Stimulated activated naive CD8-positive, alpha-beta T cell treated with anti-CD3 and anti-CD28 coated beads, Interleukin-15, Interleukin-2, amounts not matched to agents 100 U/mL and 50 U/mL, for 24 hours (primary cell): Measurements from ENCODE around the gene PALD1.

Experiments used
- ATAC-seq: fragments of 150-1000 bp; cut with Tn5 transposase; one replicate; pipeline ENCODE4 v1.10.0; 2021
- DNase-seq: peaks from one replicate; pipeline ENCODE4 v3.0.0; 2021

PALD1 gene

DNA sequence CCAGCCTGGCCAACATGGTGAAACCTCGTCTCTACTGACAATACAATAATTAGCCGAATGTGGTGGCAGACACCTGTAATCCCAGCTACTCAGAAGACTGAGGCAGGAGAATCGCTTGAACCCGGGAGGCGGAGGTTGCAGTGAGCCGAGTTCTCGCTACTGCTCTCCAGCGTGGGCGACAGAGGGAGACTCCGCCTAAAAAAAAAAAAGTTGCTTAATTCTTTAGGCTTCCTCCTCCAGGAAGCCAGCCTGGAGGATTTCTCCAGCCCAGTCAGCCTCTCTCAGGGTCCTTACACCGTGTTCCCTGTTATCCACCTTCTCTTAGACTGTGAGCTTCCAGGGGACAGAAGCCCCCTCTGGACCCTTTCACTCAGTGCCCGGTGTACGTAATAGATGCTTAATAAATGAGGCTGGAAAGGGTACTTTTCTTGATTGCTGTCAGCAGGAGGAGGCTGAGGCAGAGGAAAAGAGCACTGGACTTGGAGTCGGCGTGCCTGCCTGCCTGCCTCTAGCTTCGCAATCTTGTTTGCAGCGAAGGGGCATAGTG, 20.7 kb upstream of the PALD1 start:
- ATAC-seq: no peak
- DNase-seq: no peak

DNA sequence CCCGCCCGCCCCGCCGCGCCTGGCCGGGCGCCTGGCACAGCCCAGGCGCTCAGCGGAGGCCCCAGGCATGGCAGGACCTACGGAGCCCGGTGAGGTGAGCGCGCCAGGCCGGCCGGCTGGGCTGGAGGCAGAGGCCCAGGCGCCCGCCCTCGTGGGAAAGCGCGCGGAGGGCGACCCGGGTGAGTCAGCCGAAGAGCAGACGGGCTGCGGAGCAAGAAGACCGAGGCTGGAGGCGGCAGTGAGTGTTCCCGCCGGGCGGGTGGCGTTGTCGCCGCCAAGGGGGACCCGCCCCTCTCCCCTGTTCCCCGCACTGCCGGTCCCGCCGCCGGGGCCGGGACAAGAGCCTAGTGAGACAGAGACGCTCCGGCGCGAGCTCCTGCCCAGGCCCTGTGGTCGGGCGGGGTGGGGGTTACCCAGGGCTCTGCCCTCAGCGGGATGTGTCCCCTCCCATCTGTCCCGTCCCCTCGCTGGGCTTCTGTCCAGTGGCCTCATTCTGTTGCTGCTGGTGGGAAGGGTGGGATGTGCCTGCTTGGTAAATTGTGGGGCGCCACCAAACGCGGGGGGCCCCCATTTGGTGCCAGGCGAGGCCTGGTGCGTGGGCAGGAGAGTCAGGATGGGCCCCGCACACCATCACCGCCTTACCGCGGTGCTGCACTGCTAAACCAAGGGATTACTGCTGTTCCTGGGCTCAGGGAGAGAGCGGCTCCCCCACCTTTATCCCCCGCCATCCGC, 20.1 kb upstream of the PALD1 start:
- peak; percentile 72 for DNase-seq
- peak; percentile 77 for ATAC-seq

DNA sequence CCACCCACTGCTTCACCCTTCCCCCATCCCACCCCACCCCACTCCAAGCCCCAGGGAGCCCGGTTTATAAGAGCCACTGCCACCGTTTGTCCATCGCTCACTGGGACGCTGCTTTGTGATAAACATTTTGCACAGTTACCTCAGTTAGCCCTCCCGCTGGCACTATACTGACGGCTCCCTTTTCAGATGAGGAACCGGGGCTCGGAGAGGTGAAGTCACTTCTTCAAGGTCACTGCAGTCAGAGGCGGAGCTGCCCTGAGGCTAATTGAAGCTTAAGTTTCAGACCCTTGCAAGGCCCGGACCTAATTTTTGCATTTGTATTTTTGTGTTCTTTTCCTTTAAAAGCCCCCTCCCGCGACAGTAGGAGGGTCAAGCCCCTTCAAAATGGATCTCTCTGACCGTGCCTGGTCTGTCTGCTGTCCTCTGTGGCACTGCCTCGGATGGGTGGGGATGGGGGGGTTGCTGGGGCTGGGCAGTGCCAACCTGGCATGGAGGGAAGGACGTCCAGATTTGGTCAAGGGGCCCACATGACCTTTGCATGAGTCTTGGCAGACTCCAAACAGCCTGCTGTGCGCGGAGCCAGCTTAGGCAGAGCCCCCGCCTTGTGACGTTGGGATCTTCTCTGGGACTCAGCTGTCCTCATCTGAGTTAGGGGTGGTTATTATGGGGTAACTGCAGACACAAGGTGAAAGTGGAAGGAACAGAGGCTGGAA, 19.4 kb upstream of the PALD1 start:
- DNase-seq (no peak), ATAC-seq (no peak)

DNA sequence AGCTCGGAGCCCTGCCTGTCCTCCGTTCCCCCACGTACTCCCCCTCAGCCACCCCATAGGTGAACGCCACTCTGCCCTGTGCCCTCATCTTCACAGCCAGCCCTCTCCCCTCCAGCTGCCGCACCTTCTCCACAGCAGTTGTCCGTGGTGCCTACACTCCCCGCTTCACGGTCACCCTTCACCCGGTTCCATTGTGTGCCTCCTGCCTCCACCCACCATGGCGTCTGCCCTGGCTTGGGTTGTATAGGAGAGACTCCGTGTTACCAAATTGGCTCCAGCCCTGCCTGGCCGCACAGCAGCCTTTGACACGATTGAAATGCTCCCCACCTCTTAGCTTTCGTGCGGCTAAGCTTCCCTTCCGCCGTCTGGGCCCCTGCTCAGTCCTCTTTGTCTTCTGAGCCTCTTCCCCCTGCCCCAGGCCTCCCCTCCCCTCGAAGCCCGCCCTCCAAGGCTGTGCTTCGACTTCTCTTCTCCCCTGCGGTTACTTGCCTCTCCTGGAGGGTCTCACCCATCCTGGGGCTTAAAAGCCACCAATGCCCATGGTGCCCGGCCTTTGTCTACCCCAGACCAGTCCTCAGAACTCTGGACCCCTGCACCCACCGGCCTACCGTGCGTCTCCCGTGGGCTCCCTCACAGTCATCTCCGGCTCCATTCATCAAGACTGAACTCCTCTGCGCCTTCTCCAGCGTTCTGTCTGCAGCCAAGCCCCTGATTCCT, 18.6 kb upstream of the PALD1 start:
- ATAC-seq (no peak), DNase-seq (no peak)

DNA sequence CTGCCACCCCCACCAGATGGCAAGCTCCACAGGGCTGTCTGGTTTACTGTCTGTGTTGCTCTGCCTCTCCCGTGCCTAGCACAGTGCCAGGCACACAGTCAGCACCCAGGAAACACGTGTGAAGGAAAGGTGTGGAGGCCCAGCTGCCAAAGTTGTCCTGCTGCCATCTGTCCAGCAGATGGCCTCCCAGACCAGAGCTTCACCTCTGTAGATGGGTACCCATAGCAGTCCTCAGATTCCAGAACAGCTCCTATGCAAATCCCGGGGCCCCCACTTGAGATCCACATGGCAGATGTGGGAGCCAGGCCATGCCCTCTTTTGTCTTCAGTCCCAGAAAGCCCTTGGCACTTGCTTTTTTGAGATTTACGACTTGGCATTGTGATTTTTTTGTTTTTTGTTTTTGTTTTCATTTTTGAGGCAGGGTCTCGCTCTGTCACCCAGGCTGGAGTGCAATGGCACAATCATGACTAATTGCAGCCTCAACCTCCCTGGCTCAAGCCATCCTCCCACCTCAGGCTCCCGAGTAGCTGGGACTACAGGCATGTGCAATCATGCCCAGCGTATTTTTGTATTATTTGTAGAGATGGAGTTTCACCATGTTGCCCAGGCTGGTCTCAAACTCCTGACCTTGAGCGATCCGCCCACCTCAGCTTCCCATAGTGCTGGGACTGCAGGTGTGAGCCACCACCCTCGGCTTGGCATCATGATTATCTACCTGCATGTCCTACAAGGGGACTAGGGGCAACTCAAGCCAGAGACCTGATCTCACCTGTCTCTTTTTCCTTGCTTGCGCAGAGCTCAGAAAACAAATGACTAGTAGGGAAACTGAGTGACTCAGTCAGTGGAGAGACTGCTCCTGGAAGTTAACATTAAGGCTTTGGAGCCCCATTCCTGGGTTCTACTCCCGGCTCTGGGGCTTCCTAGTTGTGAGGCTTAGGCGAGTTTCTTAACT, 16.9 kb upstream of the PALD1 start:
- DNase-seq (peak; percentile 58), ATAC-seq (peak; percentile 47)

DNA sequence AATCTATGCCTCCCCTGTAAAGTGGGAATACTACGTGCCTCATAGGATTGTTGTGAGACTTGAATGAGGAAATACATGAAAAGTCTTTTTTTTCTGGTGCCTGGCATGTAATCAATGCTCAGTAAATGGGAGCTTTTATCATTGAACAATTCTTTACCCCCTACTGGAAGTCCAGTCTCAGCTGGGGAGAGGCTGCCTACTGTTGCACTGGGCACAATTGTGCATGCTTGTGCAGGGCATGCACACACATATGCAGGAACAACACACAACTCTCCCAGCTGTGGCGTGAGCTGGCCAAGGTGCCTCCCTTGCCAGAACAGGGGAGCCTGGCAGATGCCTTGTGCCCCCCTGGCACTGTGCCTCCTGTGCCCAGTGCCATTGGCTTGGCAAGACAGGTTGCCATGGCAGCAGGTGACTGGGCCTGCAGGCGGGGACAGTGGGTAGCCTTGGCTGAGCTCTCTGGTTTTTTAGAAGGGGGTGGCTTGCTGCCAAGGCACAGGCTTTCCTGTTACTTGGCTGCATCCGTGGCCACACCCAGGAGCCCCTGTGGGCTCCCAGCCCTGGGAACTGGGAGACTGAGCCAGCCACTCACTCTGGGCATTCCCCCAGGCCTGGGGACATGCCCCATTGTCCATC, 16.1 kb upstream of the PALD1 start:
- DNase-seq (no peak), ATAC-seq (no peak)

DNA sequence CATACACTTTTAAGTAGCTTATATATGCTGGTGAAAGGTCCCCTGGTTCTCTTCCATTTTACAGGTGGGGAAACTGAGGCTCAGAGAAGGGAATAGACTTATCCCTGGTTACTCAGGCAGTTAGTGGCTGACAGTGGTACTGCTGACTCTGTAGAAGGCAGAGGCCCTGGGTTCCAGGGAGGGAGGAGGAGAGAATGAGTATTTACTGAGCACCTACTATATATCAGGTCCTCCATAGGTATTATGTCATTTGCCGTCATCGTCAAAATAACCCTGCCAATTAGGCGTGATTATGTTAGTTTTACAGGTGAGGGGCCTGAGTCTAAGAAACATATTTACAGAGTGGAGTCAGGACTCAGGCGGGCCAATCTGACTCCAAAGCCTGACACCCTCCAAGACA, 13.3 kb upstream of the PALD1 start:
- ATAC-seq: no peak
- DNase-seq: no peak

DNA sequence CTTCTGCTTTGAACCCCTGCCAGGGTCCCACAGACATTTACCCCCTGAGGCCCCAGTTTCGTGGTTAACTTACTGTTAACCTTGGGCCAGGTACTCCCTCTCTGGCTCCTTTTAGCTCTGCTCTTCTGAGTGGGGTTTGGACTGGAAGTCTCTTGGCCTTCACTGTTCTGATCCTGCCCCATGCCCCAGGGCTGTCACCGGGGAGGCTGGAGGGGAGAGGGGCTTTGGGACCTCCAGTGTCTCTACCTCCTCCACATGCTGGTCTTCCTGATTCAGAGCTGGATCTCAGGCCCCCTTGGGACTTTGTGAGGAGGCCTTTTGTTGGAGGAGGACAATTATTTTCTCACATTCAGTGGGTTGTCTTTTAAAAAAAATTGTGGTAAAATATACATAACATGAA, 12.7 kb upstream of the PALD1 start:
- DNase-seq: no peak
- no peak for ATAC-seq

DNA sequence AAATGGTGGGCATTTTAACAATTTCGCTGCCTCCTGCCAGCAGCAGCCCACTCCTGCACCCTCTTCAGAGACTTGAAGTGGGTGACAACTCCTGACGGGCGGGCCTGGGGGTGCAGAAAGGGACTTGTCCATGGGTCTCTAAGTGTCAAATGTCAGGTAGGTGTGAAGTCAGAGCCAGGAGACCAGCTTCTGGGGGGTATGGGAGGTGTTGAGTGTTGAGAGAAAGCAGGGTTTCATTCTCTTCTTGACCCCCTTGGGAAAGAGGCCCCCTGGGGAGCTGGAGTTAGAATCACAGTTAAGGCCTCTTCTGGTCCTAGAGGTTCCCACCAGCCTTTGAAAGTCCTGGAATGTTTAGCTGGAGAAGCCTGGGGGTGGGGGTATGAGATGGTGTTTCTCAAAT, 11.6 kb upstream of the PALD1 start:
- DNase-seq (no peak), ATAC-seq (no peak)

DNA sequence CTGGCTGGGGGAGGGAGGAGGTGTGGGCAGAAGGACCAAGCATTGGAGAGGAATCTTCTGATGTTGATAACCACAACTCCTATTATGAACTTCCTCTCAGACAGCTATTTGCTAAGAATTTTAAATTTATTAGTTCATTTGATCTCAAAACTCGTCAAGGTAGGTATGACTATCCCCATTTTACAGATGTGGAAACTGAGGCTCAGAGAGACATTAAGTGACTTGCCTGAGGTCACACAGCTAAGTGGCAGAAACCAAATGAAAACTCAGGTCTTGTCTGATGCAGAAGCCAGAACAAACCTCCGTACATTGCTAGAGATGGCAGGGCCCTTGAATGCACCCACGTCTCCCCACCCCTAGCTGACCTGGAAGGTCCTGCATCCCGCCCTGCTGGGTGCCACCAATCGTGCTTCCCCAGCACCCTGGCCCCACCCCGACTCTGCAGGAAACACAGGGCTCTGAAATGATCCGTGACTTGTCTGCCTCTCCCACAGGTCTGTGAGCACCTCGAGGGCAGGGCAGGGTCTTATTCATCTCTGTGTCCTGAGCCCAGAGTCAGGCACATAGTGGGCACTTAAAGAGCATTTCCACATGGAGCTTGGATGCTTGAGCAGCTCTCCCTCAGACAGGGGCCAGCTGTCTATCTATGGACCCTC, 5.6 kb upstream of the PALD1 start:
- no peak for ATAC-seq

DNA sequence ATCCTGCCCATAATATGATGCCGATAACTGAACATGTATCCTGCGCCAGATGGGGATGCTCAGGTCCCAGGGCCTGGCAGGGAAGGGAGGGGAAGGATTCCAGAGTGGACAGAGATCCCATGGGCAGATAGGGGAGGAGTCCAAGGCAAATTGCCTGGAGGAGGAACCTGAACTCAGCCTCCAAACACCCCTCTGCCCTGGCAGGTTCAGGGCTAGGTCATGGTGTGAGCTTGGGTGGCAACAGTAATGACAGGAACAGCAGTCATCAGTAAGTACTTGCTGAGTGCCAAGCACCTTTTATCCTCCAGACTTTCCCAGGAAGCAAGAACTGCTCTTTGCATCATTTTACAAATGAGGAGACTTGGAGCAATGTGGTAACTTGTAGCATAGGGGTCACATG, 3.8 kb upstream of the PALD1 start:
- DNase-seq: no peak
- ATAC-seq: no peak

More for the DNA sequence above, 5.6 kb upstream of the PALD1 start:
- no peak for DNase-seq

DNA sequence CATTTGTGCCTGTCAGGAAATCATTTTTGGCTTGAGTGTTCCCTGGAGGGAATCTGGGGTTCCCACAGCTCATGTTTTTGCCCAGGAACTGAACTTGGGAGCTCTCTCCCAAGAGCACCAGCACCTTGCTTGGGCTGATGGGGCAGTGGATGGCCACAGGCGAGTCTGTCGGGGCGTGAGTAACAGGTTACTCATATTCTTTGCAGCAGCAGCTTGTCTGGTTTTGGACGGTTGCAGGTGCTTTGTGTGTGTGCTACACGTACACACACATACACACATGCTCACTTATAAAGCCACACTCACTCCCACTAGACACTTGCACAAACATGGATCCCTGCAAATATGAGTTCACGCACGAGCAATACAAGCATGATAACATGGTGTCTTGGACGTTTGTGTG, 2.9 kb upstream of the PALD1 start:
- no peak for ATAC-seq
- DNase-seq: no peak

DNA sequence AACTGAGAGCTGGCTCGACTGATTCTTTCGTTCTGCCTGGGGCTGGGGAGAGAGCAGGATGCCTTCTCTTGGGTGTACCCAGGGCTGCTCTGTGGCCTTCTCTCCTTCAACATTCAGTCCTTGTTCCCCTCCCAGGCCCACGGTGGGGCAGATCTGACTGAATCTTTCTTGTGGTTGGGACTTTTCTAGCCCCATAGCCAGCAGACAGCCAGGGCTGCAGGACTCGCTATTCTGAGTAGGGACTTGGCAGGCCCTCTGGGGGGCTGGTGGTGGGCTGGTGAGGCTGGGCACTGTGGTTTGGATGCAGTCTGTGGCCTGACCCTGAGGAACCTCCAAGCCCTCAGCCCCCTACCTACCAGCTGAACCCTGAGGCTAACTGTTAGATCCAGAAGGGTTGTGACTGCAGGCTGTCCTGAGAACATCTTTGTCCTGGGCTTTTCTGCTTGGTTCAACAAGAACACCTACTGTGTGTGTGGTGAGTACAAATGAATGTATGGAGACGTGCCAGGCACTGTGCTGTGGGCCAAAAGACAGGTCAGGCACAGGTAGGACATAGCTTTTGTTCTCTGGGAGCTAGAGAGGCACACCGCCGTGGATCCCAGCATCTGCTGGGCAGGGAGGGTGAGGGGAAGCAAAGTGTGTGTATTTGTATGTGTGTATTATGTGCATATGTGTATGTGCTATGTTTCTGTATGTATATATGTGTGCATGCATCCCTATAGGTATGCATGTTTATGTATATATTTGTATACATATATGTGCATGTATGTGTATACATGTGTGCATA, 2.1 kb upstream of the PALD1 start:
- DNase-seq (peak; percentile 32), ATAC-seq (no peak)

DNA sequence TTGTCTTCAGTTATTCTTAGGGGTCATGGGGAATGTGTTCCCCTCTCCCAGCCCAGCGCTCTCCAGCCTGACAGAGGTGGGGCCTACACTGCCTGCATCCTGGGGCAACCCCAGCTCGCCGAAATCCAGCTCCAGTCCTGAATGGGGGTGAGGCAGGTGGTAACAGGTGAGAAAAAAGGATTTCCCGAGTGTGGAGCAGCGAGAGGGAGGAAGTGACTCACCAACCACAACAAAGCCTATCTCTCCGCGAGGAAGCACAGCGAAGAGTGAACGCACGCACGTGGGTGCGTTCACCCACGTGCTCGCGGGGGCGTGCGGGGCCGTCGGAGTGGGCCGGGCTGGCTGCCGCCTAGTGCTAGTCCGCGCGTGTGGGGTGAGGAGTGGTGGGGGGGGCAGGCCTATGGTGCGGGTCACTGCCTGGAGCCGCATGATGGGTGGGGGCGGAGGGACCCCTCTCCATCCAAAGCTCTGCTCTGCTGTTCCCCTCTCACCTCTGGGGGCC, 855 bp upstream of the PALD1 start:
- DNase-seq: peak; percentile 78
- ATAC-seq: peak; percentile 38

DNA sequence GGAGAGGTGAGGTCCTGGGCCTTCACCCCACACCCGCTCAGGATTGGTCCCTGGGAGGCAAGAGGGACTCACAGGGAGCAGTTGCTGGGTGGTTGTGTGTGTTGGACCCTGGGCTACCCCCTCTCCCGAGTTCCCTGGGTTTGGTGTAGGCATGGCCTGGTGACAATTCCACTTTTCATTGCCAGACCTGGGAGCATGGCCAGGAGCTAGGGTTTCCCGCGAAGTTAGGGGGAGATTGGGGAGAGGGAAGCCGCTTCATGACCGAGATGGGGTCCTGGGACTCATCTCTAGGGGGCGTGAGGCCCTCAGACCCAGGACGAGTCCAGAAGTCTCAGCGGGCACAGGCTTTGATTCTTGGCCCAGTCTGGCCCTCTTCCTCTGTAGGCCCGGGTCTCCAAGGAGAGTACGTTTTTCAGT, 606 bp downstream of the PALD1 start:
- no peak for ATAC-seq
- no peak for DNase-seq

DNA sequence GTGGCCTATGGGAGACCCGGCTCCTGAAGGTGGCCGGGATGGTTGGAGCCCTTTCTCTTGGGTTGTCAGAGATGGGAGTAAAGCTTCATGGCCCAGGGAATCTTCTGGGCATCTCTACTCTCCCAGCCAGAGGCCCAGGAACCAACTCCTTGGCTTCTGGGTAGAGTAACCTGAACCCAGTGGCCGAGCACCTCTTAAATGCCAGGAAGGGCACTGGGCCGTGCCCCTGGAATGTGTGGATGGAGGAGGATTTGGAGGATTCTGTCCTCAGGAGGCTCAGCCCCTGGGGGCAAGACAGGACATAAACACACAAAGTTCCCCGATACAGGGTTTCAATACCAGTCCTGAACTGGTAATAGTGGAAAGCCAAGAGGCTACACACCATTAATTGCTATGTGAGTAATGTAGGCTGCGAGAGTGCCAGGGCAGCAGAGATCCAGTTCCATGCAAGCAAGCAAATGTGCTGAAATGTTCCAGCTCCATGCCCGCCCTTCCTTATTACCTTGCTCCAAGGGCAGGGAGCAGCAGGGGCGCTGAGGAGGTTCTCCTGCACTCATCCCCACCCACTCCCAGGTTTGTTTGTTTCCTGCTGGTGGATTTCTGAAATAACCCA, 1.2 kb downstream of the PALD1 start:
- DNase-seq (no peak), ATAC-seq (no peak)

DNA sequence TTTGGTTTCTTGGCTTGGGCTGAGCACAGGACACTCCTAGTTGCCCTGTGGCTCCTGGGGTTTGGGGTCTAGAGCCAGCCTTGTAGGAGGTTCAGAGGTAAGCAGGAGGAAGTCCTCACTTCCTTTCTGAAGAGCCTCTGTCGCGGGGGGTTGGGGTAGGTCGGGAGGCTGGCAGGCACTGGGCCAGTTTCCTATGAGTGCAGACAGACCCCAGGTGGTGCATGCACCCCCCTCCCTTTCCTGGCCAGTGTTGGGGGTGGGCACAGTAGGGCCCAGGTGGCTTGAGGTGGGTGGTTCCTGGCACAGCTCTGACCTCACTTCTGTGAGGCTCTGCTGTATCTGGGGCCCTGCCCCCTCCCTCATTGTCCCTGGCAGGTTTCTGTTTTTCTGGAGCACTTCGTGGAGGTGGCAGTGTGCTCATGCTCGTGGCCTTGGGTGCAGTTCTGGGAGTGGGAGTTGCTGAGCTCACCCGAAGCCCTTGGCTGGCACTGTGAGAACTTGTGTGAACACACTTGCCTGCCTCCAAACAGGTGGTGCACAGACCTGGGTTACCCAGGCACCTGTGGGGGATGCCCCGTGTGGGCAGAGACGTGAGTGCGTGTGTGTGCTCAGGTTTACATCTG, 1.8 kb downstream of the PALD1 start:
- ATAC-seq: no peak
- DNase-seq: peak; percentile 40

DNA sequence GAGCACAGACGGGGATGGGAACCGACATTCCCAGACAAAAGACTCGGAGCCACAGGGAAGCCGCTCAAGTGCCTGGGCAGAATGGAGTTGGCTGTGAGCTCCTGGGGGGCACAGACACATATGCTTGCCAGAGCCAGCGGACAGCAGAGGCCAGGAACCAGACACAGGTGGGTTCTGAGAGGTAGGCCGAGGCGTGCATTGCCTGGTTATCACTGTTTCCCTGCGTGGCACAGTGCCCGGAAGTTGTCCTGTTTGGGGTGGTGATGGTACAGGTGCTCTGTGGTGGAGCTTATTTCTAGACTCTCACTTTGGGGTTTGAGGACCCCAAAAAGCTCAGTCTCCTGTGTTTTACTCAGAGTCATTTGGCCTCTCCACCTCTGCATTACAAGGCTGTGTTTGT, 2.5 kb downstream of the PALD1 start:
- DNase-seq (no peak), ATAC-seq (no peak)
